PC-9 (cell line): ENCODE data around the gene CD9.

Experiments used
- CTCF ChIP-seq: fragments of 200-600 bp; sonication (generic); conservative IDR thresholded peaks from 2 replicates; pipeline ENCODE4 v1.6.1; 2017; ENCODE audit warnings: mixed run types, antibody characterized with exemption, mild to moderate bottlenecking, moderate library complexity
- EZH2 ChIP-seq: fragments of 200-600 bp; sonication (generic); IDR thresholded peaks from 2 replicates; pipeline ENCODE4 v1.8.0; 2017; ENCODE audit warnings: antibody characterized with exemption, low read depth

DNA sequence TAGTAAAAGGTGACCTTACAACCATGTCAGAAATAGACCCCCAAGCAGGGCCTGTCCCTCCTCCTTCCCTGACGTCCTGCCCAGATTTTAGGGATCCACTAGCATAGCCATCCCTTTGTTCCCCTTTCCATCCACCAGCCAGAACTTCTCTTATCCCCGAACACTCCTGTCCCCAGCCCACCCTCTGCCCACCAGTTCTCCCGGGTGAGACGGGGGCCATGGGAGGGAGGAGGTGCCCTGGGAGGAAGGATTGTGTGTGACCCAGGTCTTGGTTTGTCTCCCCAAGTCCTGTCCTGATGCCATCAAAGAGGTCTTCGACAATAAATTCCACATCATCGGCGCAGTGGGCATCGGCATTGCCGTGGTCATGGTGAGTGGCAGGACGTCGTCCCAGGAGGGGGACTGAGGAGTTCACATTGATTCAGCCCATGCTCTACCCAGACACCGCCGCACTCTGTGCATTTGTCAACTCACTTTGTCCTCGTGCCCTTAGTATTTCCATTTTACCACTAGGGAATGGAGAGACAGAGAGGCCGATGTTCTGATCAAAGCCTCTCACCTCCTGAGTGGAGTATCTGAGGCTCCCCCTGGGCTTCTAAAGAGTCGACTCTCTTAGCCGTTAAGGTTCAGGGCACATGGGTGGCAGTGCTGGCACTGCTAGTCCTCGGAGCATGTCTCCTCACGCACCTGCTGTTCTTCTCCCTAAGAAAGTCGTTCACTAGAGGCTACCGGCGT, 35.9 kb downstream of the CD9 start:
- TF ChIP-seq CTCF (no peak), EZH2 (no peak)
